ENCODE measurements around the gene ODF4.
A peak's percentile ranks its signal among the peaks of the same experiment; 100 is the strongest.

ODF4 gene

GRCh38 chr17:8360260-8360659 is 20.6 kb downstream of the ODF4 start (continued):
- no peak for TF ChIP-seq RARB (CRISPR knock-in tag; IDR thresholded peaks at IDR 0.05)
- TF ChIP-seq, protein P1, sequence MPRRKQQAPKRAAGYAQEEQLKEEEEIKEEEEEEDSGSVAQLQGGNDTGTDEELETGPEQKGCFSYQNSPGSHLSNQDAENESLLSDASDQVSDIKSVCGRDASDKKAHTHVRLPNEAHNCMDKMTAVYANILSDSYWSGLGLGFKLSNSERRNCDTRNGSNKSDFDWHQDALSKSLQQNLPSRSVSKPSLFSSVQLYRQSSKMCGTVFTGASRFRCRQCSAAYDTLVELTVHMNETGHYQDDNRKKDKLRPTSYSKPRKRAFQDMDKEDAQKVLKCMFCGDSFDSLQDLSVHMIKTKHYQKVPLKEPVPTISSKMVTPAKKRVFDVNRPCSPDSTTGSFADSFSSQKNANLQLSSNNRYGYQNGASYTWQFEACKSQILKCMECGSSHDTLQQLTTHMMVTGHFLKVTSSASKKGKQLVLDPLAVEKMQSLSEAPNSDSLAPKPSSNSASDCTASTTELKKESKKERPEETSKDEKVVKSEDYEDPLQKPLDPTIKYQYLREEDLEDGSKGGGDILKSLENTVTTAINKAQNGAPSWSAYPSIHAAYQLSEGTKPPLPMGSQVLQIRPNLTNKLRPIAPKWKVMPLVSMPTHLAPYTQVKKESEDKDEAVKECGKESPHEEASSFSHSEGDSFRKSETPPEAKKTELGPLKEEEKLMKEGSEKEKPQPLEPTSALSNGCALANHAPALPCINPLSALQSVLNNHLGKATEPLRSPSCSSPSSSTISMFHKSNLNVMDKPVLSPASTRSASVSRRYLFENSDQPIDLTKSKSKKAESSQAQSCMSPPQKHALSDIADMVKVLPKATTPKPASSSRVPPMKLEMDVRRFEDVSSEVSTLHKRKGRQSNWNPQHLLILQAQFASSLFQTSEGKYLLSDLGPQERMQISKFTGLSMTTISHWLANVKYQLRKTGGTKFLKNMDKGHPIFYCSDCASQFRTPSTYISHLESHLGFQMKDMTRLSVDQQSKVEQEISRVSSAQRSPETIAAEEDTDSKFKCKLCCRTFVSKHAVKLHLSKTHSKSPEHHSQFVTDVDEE (CRISPR knock-in tag; IDR thresholded peaks at IDR 0.05), result no peak
- no peak for TF ChIP-seq ARNTL (CRISPR knock-in tag; IDR thresholded peaks at IDR 0.05; ENCODE audit: borderline replicate concordance, low read depth)

GRCh38 chr17:8360751-8361150 is 21.1 kb downstream of the ODF4 start:
- TF ChIP-seq ARNTL (CRISPR knock-in tag; IDR thresholded peaks at IDR 0.05; ENCODE audit: borderline replicate concordance, low read depth) (no peak), ZFP3 (CRISPR knock-in tag; IDR thresholded peaks at IDR 0.05) (no peak), TCF4 (CRISPR knock-in tag; IDR thresholded peaks at IDR 0.05; ENCODE audit: borderline replicate concordance) (no peak), POU6F1 (CRISPR knock-in tag; IDR thresholded peaks at IDR 0.05; ENCODE audit: borderline replicate concordance, low read depth) (no peak), RARB (CRISPR knock-in tag; IDR thresholded peaks at IDR 0.05) (no peak), ZNF70 (CRISPR knock-in tag; IDR thresholded peaks at IDR 0.05) (no peak), PPARA (CRISPR knock-in tag; IDR thresholded peaks at IDR 0.05; ENCODE audit: borderline replicate concordance) (no peak), TOX (CRISPR knock-in tag; IDR thresholded peaks at IDR 0.05; ENCODE audit: borderline replicate concordance) (no peak), GLIS3 (CRISPR knock-in tag; IDR thresholded peaks at IDR 0.05) (no peak), ESRRG (CRISPR knock-in tag; IDR thresholded peaks at IDR 0.05) (no peak), BACH2 (CRISPR knock-in tag; IDR thresholded peaks at IDR 0.05; ENCODE audit: borderline replicate concordance) (no peak), ISL1 (CRISPR knock-in tag; IDR thresholded peaks at IDR 0.05) (no peak)
- no peak for ATAC-seq

DNA sequence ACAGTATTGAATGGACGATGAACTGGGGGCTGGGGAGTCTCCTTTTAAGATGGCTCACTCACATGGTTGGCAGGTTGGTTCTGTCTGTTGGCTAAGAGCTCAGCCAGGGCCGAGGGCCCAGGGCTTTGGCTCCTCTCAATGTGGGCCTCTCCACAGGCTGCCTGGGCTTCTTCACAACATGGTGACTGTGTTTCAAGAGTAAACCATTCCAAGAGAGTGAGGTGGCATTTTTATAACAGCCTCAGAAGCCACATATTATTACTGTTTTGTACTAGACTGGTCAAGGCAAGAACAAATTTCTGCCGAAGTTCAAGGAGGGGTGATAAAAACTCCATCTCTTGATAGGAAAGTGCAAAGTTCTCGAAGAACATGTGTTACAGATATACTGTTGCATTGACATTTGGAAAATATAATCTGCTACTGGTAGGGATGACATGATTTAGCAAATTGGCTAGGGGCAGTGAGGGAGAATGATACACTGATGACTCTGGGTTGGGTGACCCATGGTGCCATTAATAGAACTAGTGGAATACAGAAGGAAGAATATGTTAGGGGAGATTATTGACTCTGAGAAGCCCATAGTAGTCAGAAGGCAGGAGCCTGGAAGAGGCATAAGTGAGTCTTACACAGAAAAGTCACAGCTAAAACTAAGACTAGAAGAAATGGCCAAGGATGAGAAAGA is 23.2 kb downstream of the ODF4 start:
- TF ChIP-seq ZNF70 (CRISPR knock-in tag; IDR thresholded peaks at IDR 0.05) (no peak), ARNTL (CRISPR knock-in tag; IDR thresholded peaks at IDR 0.05; ENCODE audit: borderline replicate concordance, low read depth) (no peak)
- no peak for ATAC-seq

GRCh38 chr17:8365143-8365542 is 25.5 kb downstream of the ODF4 start:
- TF ChIP-seq CSDC2 (CRISPR knock-in tag; IDR thresholded peaks at IDR 0.05) (peak; percentile 44; the same call in 1 of the 2 replicates), ZFP30 (CRISPR knock-in tag; IDR thresholded peaks at IDR 0.05) (no peak)
- ATAC-seq, result peak; percentile 6; the same call in 1 of the 3 replicates

- peak; percentile 94 for ATAC-seq
- TF ChIP-seq ESRRG (CRISPR knock-in tag; IDR thresholded peaks at IDR 0.05) (no peak), ZFP3 (CRISPR knock-in tag; IDR thresholded peaks at IDR 0.05) (0 out of 2 replicates have a peak, but pooled peaks have one; percentile 48), RARB (CRISPR knock-in tag; IDR thresholded peaks at IDR 0.05) (no peak), PPARA (CRISPR knock-in tag; IDR thresholded peaks at IDR 0.05; ENCODE audit: borderline replicate concordance) (no peak), OSR1 (CRISPR knock-in tag; IDR thresholded peaks at IDR 0.05) (no peak), ZNF565 (CRISPR knock-in tag; conservative IDR thresholded peaks at IDR 0.05; ENCODE audit: low read depth) (no peak), BACH2 (CRISPR knock-in tag; IDR thresholded peaks at IDR 0.05; ENCODE audit: borderline replicate concordance) (no peak), CSDC2 (CRISPR knock-in tag; IDR thresholded peaks at IDR 0.05) (no peak), ZFP30 (CRISPR knock-in tag; IDR thresholded peaks at IDR 0.05) (no peak), ISL1 (CRISPR knock-in tag; IDR thresholded peaks at IDR 0.05) (peak; percentile 89), ZNF8 (CRISPR knock-in tag; IDR thresholded peaks at IDR 0.05) (no peak)
- TF ChIP-seq, protein P2, sequence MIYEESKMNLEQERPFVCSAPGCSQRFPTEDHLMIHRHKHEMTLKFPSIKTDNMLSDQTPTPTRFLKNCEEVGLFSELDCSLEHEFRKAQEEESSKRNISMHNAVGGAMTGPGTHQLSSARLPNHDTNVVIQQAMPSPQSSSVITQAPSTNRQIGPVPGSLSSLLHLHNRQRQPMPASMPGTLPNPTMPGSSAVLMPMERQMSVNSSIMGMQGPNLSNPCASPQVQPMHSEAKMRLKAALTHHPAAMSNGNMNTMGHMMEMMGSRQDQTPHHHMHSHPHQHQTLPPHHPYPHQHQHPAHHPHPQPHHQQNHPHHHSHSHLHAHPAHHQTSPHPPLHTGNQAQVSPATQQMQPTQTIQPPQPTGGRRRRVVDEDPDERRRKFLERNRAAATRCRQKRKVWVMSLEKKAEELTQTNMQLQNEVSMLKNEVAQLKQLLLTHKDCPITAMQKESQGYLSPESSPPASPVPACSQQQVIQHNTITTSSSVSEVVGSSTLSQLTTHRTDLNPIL (CRISPR knock-in tag; IDR thresholded peaks at IDR 0.05; ENCODE audit: low read depth), result peak; percentile 45; the same call in 1 of the 2 replicates
- TF ChIP-seq, protein P1 (CRISPR knock-in tag; IDR thresholded peaks at IDR 0.05), result no peak
Observed at GRCh38 chr17:8366231-8366630, 26.6 kb downstream of the ODF4 start.

Measured in SK-N-SH treated with all-trans-retinoic acid at 6 μM for 48 hours (cell line).